HepG2 (cell line): ENCODE data around the gene POMT1. TPM values are rescaled to one million over a fixed set of nuclear protein-coding genes. Genes with fewer than 3 reads are reported as not detected.
A peak's percentile ranks its signal among the peaks of the same experiment; 100 is the strongest.

ENCODE experiments used
- ARNT2 ChIP-seq: sonication (generic); formaldehyde crosslinking; IDR thresholded peaks from 2 replicates; pipeline ENCODE4 v1.8.0; 2022; ENCODE audit warnings: mild to moderate bottlenecking, low read depth, missing genetic modification reagents, moderate library complexity
- CAMTA2 ChIP-seq: sonication (generic); formaldehyde crosslinking; IDR thresholded peaks from 2 replicates; pipeline ENCODE4 v1.4.0; 2020; ENCODE audit warnings: mild to moderate bottlenecking, missing genetic modification reagents, borderline replicate concordance
- CC2D1A ChIP-seq: sonication (generic); formaldehyde crosslinking; IDR thresholded peaks from 2 replicates; pipeline ENCODE4 v1.8.1; 2023; ENCODE audit warnings: mild to moderate bottlenecking, missing genetic modification reagents
- HDAC6 ChIP-seq: fragments of 200-600 bp; sonication (generic); IDR thresholded peaks from 2 replicates; pipeline ENCODE4 v1.7.0; 2017; ENCODE audit warnings: mild to moderate bottlenecking, antibody characterized with exemption, low read length, low read depth
- HMG20A ChIP-seq: IDR thresholded peaks from 2 replicates; pipeline ENCODE4 v1.6.1; 2016; ENCODE audit warnings: borderline replicate concordance
- MLLT10 ChIP-seq: sonication (generic); formaldehyde crosslinking; IDR thresholded peaks from 2 replicates; pipeline ENCODE4 v1.4.0; 2020; ENCODE audit warnings: missing genetic modification reagents
- NFE2 ChIP-seq: sonication (generic); formaldehyde crosslinking; IDR thresholded peaks from 2 replicates; pipeline ENCODE4 v1.4.0; 2020; ENCODE audit warnings: missing genetic modification reagents
- NFRKB ChIP-seq: fragments of 450-650 bp; IDR thresholded peaks from 2 replicates; pipeline ENCODE4 v1.6.1; 2017
- PHB2 ChIP-seq: fragments of 450-650 bp; IDR thresholded peaks from 2 replicates; pipeline ENCODE4 v1.6.1; 2018; ENCODE audit not compliant: partially characterized antibody
- RFX5 ChIP-seq: IDR thresholded peaks from 2 replicates; pipeline ENCODE4 v1.6.1; 2011; ENCODE audit warnings: low read depth, low read length, improper control_type of control experiment
- SIN3A ChIP-seq: IDR thresholded peaks from 2 replicates; pipeline ENCODE4 v1.6.1; 2011; ENCODE audit warnings: low read depth, mild to moderate bottlenecking, control low read depth, low read length, borderline replicate concordance
- SMC3 ChIP-seq: IDR thresholded peaks from 2 replicates; pipeline ENCODE4 v1.6.1; 2011; ENCODE audit warnings: low read length, improper control_type of control experiment
- SNAPC5 ChIP-seq: sonication (generic); formaldehyde crosslinking; IDR thresholded peaks from 2 replicates; pipeline ENCODE4 v1.8.1; 2023; ENCODE audit warnings: mild to moderate bottlenecking, missing genetic modification reagents, borderline replicate concordance
- WIZ ChIP-seq: sonication (generic); formaldehyde crosslinking; IDR thresholded peaks from 2 replicates; pipeline ENCODE4 v1.5.1; 2020; ENCODE audit warnings: mild to moderate bottlenecking, missing genetic modification reagents
- ZNF232 ChIP-seq: sonication (generic); formaldehyde crosslinking; IDR thresholded peaks from 2 replicates; pipeline ENCODE4 v1.4.0; 2020; ENCODE audit warnings: missing genetic modification reagents, borderline replicate concordance
- ZNF253 ChIP-seq: sonication (generic); formaldehyde crosslinking; IDR thresholded peaks from 2 replicates; pipeline ENCODE4 v1.8.0; 2022; ENCODE audit warnings: mild to moderate bottlenecking, missing genetic modification reagents, borderline replicate concordance
- ZNF276 ChIP-seq: sonication (generic); formaldehyde crosslinking; IDR thresholded peaks from 2 replicates; pipeline ENCODE4 v1.4.0; 2020; ENCODE audit warnings: mild to moderate bottlenecking, low read depth, missing genetic modification reagents
- ZNF605 ChIP-seq: sonication (generic); formaldehyde crosslinking; IDR thresholded peaks from 2 replicates; pipeline ENCODE4 v1.8.0; 2022; ENCODE audit warnings: mild to moderate bottlenecking, missing genetic modification reagents
- ZNF776 ChIP-seq: sonication (generic); formaldehyde crosslinking; IDR thresholded peaks from 2 replicates; pipeline ENCODE4 v1.4.0; 2020; ENCODE audit warnings: mild to moderate bottlenecking, missing genetic modification reagents
- polyA plus RNA-seq, 8 experiments: library from polyadenylated mRNA; depleted of rRNA in 3 of 8; stranded (reverse) in 7 of 8; unstranded in 1 of 8; fragments of >200 nt; fragmentation: Illumina TruSeq in 4 of 8; extraction: Trizol in 4 of 8; gene quantifications; 2 replicates each; pipeline versions ENCODE4 v1.2.1 to v1.2.3, GENCODE V29; 2011 to 2016; ENCODE audit warnings: low read depth in 4 of 8, missing spikeins in 1 of 8, mixed read lengths in 1 of 8; ENCODE audit not compliant: insufficient read depth in 1 of 8
- total RNA-seq, 5 experiments: library from RNA; depleted of rRNA; stranded (reverse); fragments of >200 nt; fragmentation: Illumina TruSeq; extraction: Trizol; gene quantifications; 2 replicates each; pipeline ENCODE4 v1.2.3, GENCODE V29; 2016; ENCODE audit warnings: low read depth in 1 of 5
- TF ChIP-seq, protein P1 (sequence below): sonication (generic); formaldehyde crosslinking; IDR thresholded peaks from 2 replicates; pipeline ENCODE4 v1.5.0; 2020; ENCODE audit warnings: mild to moderate bottlenecking, missing genetic modification reagents, borderline replicate concordance

Gene POMT1
- total and polyA plus RNA-seq, 2 of the 13 experiments (the other 11 are each of a cell fraction or from before 2014, with no cell fraction given), result 21.6 to 22.7 TPM

DNA sequence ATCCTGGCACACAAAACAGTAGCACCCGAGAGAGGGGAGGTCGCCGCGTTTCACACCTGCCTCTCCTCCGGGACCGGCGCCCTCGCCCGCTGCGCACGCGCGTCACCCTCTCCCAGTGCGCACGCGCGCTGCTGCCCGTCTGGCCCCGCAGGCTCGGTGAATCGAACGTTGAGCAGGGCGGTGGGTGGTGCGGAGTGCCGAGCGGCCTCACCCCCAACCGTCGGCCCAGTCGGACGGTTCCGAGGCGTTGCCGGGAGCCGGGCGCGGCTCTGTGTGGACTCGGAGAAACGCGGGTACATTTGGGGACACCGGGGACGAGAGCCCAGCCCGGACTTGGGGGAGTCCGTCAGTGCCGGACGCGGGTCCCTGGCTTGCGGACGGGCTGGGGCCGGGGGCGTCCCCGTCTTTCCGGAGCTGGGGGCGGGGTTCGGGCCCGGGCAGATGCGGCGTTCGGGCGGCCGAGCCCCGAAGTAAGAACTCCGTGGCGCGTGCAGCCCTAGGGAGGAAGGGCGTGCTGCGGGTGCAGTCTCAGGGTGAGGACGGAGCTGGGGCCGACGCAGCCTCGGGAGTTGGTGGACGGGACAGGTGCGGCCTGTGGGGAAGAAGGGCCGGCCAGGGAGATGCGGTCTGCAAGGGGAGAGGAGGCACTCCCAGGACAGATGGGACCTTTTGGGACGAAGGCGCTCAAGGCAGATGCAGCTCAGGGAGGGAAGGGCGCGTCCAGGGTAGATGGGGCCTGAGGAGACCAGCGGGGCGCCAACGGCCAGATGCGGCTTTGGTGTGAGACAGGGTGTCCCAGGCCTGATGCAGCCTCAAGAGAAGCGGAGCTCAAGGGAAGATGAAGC lies at the start of gene POMT1 (continued):
- TF ChIP-seq, protein P1, sequence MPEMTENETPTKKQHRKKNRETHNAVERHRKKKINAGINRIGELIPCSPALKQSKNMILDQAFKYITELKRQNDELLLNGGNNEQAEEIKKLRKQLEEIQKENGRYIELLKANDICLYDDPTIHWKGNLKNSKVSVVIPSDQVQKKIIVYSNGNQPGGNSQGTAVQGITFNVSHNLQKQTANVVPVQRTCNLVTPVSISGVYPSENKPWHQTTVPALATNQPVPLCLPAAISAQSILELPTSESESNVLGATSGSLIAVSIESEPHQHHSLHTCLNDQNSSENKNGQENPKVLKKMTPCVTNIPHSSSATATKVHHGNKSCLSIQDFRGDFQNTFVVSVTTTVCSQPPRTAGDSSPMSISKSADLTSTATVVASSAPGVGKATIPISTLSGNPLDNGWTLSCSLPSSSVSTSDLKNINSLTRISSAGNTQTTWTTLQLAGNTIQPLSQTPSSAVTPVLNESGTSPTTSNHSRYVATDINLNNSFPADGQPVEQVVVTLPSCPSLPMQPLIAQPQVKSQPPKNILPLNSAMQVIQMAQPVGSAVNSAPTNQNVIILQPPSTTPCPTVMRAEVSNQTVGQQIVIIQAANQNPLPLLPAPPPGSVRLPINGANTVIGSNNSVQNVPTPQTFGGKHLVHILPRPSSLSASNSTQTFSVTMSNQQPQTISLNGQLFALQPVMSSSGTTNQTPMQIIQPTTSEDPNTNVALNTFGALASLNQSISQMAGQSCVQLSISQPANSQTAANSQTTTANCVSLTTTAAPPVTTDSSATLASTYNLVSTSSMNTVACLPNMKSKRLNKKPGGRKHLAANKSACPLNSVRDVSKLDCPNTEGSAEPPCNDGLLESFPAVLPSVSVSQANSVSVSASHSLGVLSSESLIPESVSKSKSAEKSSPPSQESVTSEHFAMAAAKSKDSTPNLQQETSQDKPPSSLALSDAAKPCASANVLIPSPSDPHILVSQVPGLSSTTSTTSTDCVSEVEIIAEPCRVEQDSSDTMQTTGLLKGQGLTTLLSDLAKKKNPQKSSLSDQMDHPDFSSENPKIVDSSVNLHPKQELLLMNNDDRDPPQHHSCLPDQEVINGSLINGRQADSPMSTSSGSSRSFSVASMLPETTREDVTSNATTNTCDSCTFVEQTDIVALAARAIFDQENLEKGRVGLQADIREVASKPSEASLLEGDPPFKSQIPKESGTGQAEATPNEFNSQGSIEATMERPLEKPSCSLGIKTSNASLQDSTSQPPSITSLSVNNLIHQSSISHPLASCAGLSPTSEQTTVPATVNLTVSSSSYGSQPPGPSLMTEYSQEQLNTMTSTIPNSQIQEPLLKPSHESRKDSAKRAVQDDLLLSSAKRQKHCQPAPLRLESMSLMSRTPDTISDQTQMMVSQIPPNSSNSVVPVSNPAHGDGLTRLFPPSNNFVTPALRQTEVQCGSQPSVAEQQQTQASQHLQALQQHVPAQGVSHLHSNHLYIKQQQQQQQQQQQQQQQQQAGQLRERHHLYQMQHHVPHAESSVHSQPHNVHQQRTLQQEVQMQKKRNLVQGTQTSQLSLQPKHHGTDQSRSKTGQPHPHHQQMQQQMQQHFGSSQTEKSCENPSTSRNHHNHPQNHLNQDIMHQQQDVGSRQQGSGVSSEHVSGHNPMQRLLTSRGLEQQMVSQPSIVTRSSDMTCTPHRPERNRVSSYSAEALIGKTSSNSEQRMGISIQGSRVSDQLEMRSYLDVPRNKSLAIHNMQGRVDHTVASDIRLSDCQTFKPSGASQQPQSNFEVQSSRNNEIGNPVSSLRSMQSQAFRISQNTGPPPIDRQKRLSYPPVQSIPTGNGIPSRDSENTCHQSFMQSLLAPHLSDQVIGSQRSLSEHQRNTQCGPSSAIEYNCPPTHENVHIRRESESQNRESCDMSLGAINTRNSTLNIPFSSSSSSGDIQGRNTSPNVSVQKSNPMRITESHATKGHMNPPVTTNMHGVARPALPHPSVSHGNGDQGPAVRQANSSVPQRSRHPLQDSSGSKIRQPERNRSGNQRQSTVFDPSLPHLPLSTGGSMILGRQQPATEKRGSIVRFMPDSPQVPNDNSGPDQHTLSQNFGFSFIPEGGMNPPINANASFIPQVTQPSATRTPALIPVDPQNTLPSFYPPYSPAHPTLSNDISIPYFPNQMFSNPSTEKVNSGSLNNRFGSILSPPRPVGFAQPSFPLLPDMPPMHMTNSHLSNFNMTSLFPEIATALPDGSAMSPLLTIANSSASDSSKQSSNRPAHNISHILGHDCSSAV (CRISPR knock-in tag), result no peak
- TF ChIP-seq CC2D1A (CRISPR knock-in tag) (no peak), NFRKB (no peak), ZNF776 (CRISPR knock-in tag) (0 out of 2 replicates have a peak, but pooled peaks have one; percentile 88), ARNT2 (0 out of 2 replicates have a peak, but pooled peaks have one; percentile 37), SMC3 (no peak), ZNF232 (peak; percentile 76; the same call in 1 of the 2 replicates), SNAPC5 (CRISPR knock-in tag) (no peak), ZNF276 (CRISPR knock-in tag) (no peak), ZNF605 (CRISPR knock-in tag) (peak; percentile 79), RFX5 (no peak), MLLT10 (CRISPR knock-in tag) (no peak), PHB2 (no peak), ZNF253 (CRISPR knock-in tag) (peak; percentile 37), HMG20A (CRISPR knock-in tag) (no peak), NFE2 (no peak), CAMTA2 (CRISPR knock-in tag) (no peak; the same call in 1 of the 2 replicates), HDAC6 (no peak), SIN3A (peak; percentile 58; the same call in 1 of the 2 replicates), WIZ (CRISPR knock-in tag) (peak; percentile 64; the same call in 1 of the 2 replicates)
